PC-9 (cell line): ENCODE measurements around the gene STARD8. TPM values are rescaled to one million over a fixed set of nuclear protein-coding genes. Genes with fewer than 3 reads are reported as not detected.
"Not testable (repeated sequence)": the region's sequence is repeated elsewhere in the genome, so short reads cannot be mapped to it uniquely, and the experiment has no call there.

Source experiments
- BruUV-seq: library from RNA; stranded (reverse); fragments of 400-500 nt; replicated peaks from 2 replicates; lab custom pipeline; 2021; lab: Mats Ljungman, UMichigan
- CTCF ChIA-PET: fragments of 300-600 bp; sonication (Branson Sonifier 250); formaldehyde crosslinking; loops from one replicate; lab custom pipeline; 2022; ENCODE audit warnings: antibody characterized with exemption; lab: Charles Lee
- POLR2A ChIA-PET: fragments of 300-600 bp; sonication (Branson Sonifier 250); formaldehyde crosslinking; loops from one replicate; lab custom pipeline; 2022; ENCODE audit warnings: antibody characterized with exemption; ENCODE audit not compliant: unreplicated experiment; lab: Charles Lee
- DNase-seq, 2 experiments: peaks; one replicate each; pipeline versions ENCODE4 v3.0.0 to v3.0.0-alpha.2; 2015 to 2022; ENCODE audit warnings: mixed read lengths in 1 of 2
- H2AFZ ChIP-seq: fragments of 200-600 bp; sonication (generic); 2 replicates; pipeline ENCODE4 v1.8.1; 2017; ENCODE audit warnings: antibody characterized with exemption
- H3F3A ChIP-seq: fragments of 200-600 bp; sonication (generic); 2 replicates; pipeline ENCODE4 v1.8.1; 2017; ENCODE audit warnings: antibody characterized with exemption, mild to moderate bottlenecking, low read depth; ENCODE audit not compliant: insufficient read depth
- H3K27ac ChIP-seq: fragments of 200-600 bp; sonication (generic); 2 replicates; pipeline ENCODE4 v1.6.1; 2016; ENCODE audit warnings: mixed run types
- H3K27me3 ChIP-seq: fragments of 200-600 bp; sonication (generic); 2 replicates; pipeline ENCODE4 v1.6.1; 2016; ENCODE audit warnings: low read depth, mixed run types; ENCODE audit not compliant: insufficient read depth
- H3K36me3 ChIP-seq: fragments of 200-600 bp; sonication (generic); 2 replicates; pipeline ENCODE4 v1.6.1; 2016; ENCODE audit warnings: low read depth, mixed run types
- H3K4me1 ChIP-seq: fragments of 200-600 bp; sonication (generic); replicated peaks from 2 replicates; pipeline ENCODE4 v1.6.1; 2016; ENCODE audit warnings: mixed run types; ENCODE audit not compliant: insufficient read depth
- H3K4me2 ChIP-seq: fragments of 200-600 bp; sonication (generic); 2 replicates; pipeline ENCODE4 v1.6.1; 2017; ENCODE audit warnings: mixed run types
- H3K4me3 ChIP-seq: fragments of 200-600 bp; sonication (generic); 2 replicates; pipeline ENCODE4 v1.6.1; 2016; ENCODE audit warnings: mixed run types
- H3K79me2 ChIP-seq: fragments of 200-600 bp; sonication (generic); 2 replicates; pipeline ENCODE4 v1.6.1; 2017; ENCODE audit warnings: low read depth, mixed run types
- H3K9me2 ChIP-seq: fragments of 200-600 bp; sonication (generic); 2 replicates; pipeline ENCODE4 v1.8.1; 2017; ENCODE audit warnings: mild to moderate bottlenecking; ENCODE audit not compliant: insufficient read depth
- H3K9me3 ChIP-seq: fragments of 200-600 bp; sonication (generic); 2 replicates; pipeline ENCODE4 v1.8.1; 2016; ENCODE audit warnings: low read depth; ENCODE audit not compliant: insufficient read depth
- H4K20me1 ChIP-seq: fragments of 200-600 bp; sonication (generic); 2 replicates; pipeline ENCODE4 v1.8.1; 2017; ENCODE audit not compliant: insufficient read depth
- CTCF ChIP-seq: fragments of 200-600 bp; sonication (generic); conservative IDR thresholded peaks from 2 replicates; pipeline ENCODE4 v1.6.1; 2017; ENCODE audit warnings: mixed run types, antibody characterized with exemption, mild to moderate bottlenecking, moderate library complexity
- EZH2 ChIP-seq: fragments of 200-600 bp; sonication (generic); IDR thresholded peaks from 2 replicates; pipeline ENCODE4 v1.8.0; 2017; ENCODE audit warnings: antibody characterized with exemption, low read depth
- intact Hi-C: fragments of 100-400 bp; cut with micrococcal nuclease; formaldehyde crosslinking; loops from one replicate; pipeline ENCODE4 v1.10.0; 2022; ENCODE audit not compliant: unreplicated experiment
- total RNA-seq: library from RNA; stranded (reverse); gene quantifications from 2 replicates; pipeline ENCODE4 v1.2.3, GENCODE V29; 2021

Gene STARD8
- total RNA-seq, 1 experiment from 2014 or later = 2.2 TPM

DNA sequence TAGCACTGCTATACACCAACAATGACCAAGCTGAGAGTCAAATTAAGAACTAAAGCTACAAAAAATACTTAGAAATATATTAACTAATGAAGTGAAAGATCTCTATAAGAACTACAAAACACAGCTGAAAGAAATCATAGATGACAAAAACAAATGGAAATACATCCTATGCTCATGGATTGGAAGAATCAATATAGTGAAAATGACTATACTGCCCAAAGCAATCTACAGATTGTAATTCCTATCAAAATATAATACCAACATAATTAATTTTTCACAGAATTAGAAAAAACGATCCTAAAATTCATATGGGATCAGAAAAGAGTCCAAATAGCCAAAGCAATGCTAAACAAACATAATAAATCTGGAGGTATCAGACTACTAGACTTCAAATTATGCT lies 87.8 kb downstream of the STARD8 start:
- no peak overlapping the region for H2AFZ ChIP-seq
- intact Hi-C loops = no loop called here
- H3F3A ChIP-seq = no peaks in the 10 kb centered on the region
- no TSS peak for BruUV-seq
- peaks cover 11% of the 10 kb centered on the region for H3K27me3 ChIP-seq
- no peaks in the 10 kb centered on the region for H3K9me3 ChIP-seq
- H3K4me1 ChIP-seq = no peaks in the 10 kb centered on the region
- DNase-seq = no peak
- no peaks in the 10 kb centered on the region for H3K9me2 ChIP-seq
- no peaks in the 10 kb centered on the region for H3K79me2 ChIP-seq
- TF ChIP-seq EZH2 (no peak), CTCF (no peak)
- CTCF ChIA-PET = no interaction called here
- H3K4me3 ChIP-seq = no peak overlapping the region
- H4K20me1 ChIP-seq = no peaks in the 10 kb centered on the region
- H3K4me2 ChIP-seq = no peak overlapping the region
- no peaks in the 10 kb centered on the region for H3K36me3 ChIP-seq
- no peak overlapping the region for H3K27ac ChIP-seq
- POLR2A ChIA-PET = no interaction called here

DNA sequence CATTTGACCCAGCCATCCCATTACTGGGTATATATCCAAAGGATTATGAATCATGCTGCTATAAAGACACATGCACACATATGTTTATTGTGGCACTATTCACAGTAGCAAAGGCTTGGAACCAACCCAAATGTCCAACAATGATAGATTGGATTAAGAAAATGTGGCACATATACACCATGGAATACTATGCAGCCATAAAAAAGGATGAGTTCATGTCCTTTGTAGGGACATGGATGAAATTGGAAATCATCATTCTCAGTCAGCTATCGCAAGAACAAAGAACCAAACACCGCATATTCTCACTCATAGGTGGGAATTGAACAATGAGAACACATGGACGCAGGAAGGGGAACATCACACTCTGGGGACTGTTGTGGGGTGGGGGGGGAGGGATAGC lies 94.4 kb downstream of the STARD8 start:
- CTCF ChIA-PET = not testable (repeated sequence)

DNA sequence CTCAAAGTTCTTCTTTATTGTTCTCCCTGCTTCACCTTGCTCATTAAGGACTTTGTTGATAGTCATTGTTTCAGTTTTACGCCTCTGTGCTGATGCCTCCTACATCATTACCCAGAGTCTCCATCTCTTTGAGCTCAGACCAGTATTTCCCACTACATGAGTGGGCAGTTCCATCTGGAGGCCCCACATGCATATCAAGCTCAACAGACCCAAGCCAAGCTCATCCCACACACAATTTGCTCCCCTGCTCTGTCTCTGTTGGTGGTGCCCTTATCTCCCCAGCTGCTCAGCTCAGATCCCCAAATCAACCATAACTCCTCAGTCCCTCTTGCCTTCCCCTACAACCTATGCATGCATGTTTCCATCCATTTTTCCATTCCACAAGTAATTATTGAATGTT lies 96.3 kb downstream of the STARD8 start:
- no peak overlapping the region for H3K4me3 ChIP-seq
- BruUV-seq = no TSS peak

More for the DNA sequence above, 94.4 kb downstream of the STARD8 start:
- H3F3A ChIP-seq, H3K79me2 ChIP-seq, BruUV-seq, POLR2A ChIA-PET, H3K27ac ChIP-seq, H3K4me1 ChIP-seq, H3K27me3 ChIP-seq, DNase-seq, H3K4me2 ChIP-seq, H3K9me3 ChIP-seq, H3K36me3 ChIP-seq, intact Hi-C loops, H3K4me3 ChIP-seq, H2AFZ ChIP-seq, H3K9me2 ChIP-seq, H4K20me1 ChIP-seq: not testable (repeated sequence)

More for the DNA sequence above, 96.3 kb downstream of the STARD8 start:
- H3K9me2 ChIP-seq = no peaks in the 10 kb centered on the region
- TF ChIP-seq EZH2 = no peak
- no peak for TF ChIP-seq CTCF
- ChIA-PET CTCF (no interaction called here), POLR2A (interaction anchor here (0.6 kb wide), 1 partner anchor 85 kb away, joined by 6 read pairs; the partner anchor contains the start of gene EFNB1)
- DNase-seq = no peak
- H3F3A ChIP-seq = no peaks in the 10 kb centered on the region
- intact Hi-C loops = no loop called here
- no peak overlapping the region for H3K4me2 ChIP-seq
- no peaks in the 10 kb centered on the region for H3K9me3 ChIP-seq
- 0 out of 2 replicates have a peak, but pooled peaks cover 5% of the 10 kb centered on the region for H3K27me3 ChIP-seq
- no peaks in the 10 kb centered on the region for H3K36me3 ChIP-seq
- H3K27ac ChIP-seq = no peak overlapping the region
- H4K20me1 ChIP-seq = no peaks in the 10 kb centered on the region
- no peaks in the 10 kb centered on the region for H3K79me2 ChIP-seq
- H2AFZ ChIP-seq = no peak overlapping the region
- no peaks in the 10 kb centered on the region for H3K4me1 ChIP-seq
